Mesenchymal stem cell (in vitro differentiated cells and primary cell): Measurements from ENCODE around the gene FAM222A.

Experiments
- DNase-seq: peaks from one replicate; pipeline ENCODE4 v3.0.0-alpha.2; 2013
- H2AFZ ChIP-seq: one replicate; pipeline ENCODE4 v1.6.1; 2013; ENCODE audit warnings: low read depth, mild to moderate bottlenecking, control low read depth, inconsistent platforms, low read length, moderate library complexity
- H2AK5ac ChIP-seq: 2 replicates; pipeline ENCODE4 v1.6.1; 2013; ENCODE audit warnings: low read length, moderate library complexity, mild to moderate bottlenecking, inconsistent platforms; ENCODE audit not compliant: severe bottlenecking
- H2BK120ac ChIP-seq: one replicate; pipeline ENCODE4 v1.6.1; 2013; ENCODE audit warnings: low read depth, mild to moderate bottlenecking, inconsistent platforms, low read length, moderate library complexity
- H2BK12ac ChIP-seq, 2 experiments: one replicate each; pipeline ENCODE4 v1.6.1; 2013; ENCODE audit warnings: inconsistent platforms in 2 of 2, low read length in 2 of 2, mild to moderate bottlenecking in 2 of 2, moderate library complexity in 2 of 2, control low read depth in 1 of 2
- H2BK15ac ChIP-seq: one replicate; pipeline ENCODE4 v1.6.1; 2013; ENCODE audit warnings: mild to moderate bottlenecking, low read depth, inconsistent platforms; ENCODE audit not compliant: poor library complexity, severe bottlenecking
- H2BK5ac ChIP-seq: 2 replicates; pipeline ENCODE4 v1.6.1; 2013; ENCODE audit warnings: low read depth, mild to moderate bottlenecking, low read length, control low read depth, inconsistent platforms; ENCODE audit not compliant: poor library complexity, severe bottlenecking
- H3K14ac ChIP-seq, 2 experiments: one replicate each; pipeline ENCODE4 v1.6.1; 2013; ENCODE audit warnings: inconsistent platforms in 2 of 2, low read length in 2 of 2, control low read depth in 1 of 2, mild to moderate bottlenecking in 1 of 2, moderate library complexity in 1 of 2
- H3K18ac ChIP-seq, 2 experiments: one replicate each; pipeline ENCODE4 v1.6.1; 2013; ENCODE audit warnings: inconsistent platforms in 2 of 2, low read length in 2 of 2, control low read depth in 1 of 2, low read depth in 1 of 2, mild to moderate bottlenecking in 1 of 2
- H3K23ac ChIP-seq, 2 experiments: one replicate each; pipeline ENCODE4 v1.6.1; 2013; ENCODE audit warnings: inconsistent platforms in 2 of 2, low read length in 2 of 2, mild to moderate bottlenecking in 2 of 2, moderate library complexity in 2 of 2, control low read depth in 1 of 2
- H3K27ac ChIP-seq: 2 replicates; pipeline ENCODE4 v1.5.1; 2013; ENCODE audit warnings: mild to moderate bottlenecking, moderate library complexity, low read length, control low read depth, inconsistent platforms; ENCODE audit not compliant: poor library complexity, severe bottlenecking
- H3K27me3 ChIP-seq, 2 experiments: 2 replicates each; pipeline versions ENCODE4 v1.6.1 to v1.7.0; 2013; ENCODE audit warnings: low read length in 2 of 2, mild to moderate bottlenecking in 2 of 2, moderate library complexity in 2 of 2, control low read depth in 1 of 2, inconsistent platforms in 1 of 2; ENCODE audit not compliant: control insufficient read depth in 1 of 2, insufficient read depth in 1 of 2
- H3K36me3 ChIP-seq, 2 experiments: 2 replicates each; pipeline versions ENCODE4 v1.6.1 to v1.7.0; 2013; ENCODE audit warnings: low read length in 2 of 2, control low read depth in 1 of 2, inconsistent platforms in 1 of 2, low read depth in 1 of 2, mild to moderate bottlenecking in 1 of 2; ENCODE audit not compliant: insufficient read depth in 2 of 2, control insufficient read depth in 1 of 2
- H3K4ac ChIP-seq, 2 experiments: one replicate each; pipeline ENCODE4 v1.6.1; 2013; ENCODE audit warnings: inconsistent platforms in 2 of 2, low read length in 2 of 2, mild to moderate bottlenecking in 2 of 2, moderate library complexity in 2 of 2, control low read depth in 1 of 2, low read depth in 1 of 2
- H3K4me1 ChIP-seq: 2 replicates; pipeline ENCODE4 v1.6.1; 2013; ENCODE audit warnings: low read depth, low read length, control low read depth; ENCODE audit not compliant: control insufficient read depth, insufficient read depth
- H3K4me2 ChIP-seq: 2 replicates; pipeline ENCODE4 v1.6.1; 2013; ENCODE audit warnings: low read length, mild to moderate bottlenecking, inconsistent platforms; ENCODE audit not compliant: poor library complexity, severe bottlenecking
- H3K4me3 ChIP-seq, 2 experiments: 2 replicates each; pipeline versions ENCODE4 v1.5.1 to v1.7.0; 2013; ENCODE audit warnings: low read length in 2 of 2, mild to moderate bottlenecking in 2 of 2, control low read depth in 1 of 2, low read depth in 1 of 2; ENCODE audit not compliant: insufficient read depth in 1 of 2
- H3K79me1 ChIP-seq: replicated peaks from 2 replicates; pipeline ENCODE4 v1.6.1; 2013; ENCODE audit warnings: mild to moderate bottlenecking, control low read depth, low read length, inconsistent platforms; ENCODE audit not compliant: poor library complexity, severe bottlenecking
- H3K9ac ChIP-seq: 2 replicates; pipeline ENCODE4 v1.7.0; 2013; ENCODE audit warnings: mild to moderate bottlenecking, low read length, moderate library complexity
- H3K9me3 ChIP-seq: 2 replicates; pipeline ENCODE4 v1.7.0; 2013; ENCODE audit warnings: mild to moderate bottlenecking, low read length; ENCODE audit not compliant: control insufficient read depth
- H4K8ac ChIP-seq: one replicate; pipeline ENCODE4 v1.6.1; 2013; ENCODE audit warnings: inconsistent platforms, mild to moderate bottlenecking, low read length, moderate library complexity
- H4K91ac ChIP-seq: one replicate; pipeline ENCODE4 v1.6.1; 2013; ENCODE audit warnings: mild to moderate bottlenecking, low read length, inconsistent platforms
- WGBS: methylation state at CpG from one replicate; pipeline ENCODE4 v1.1.7; 2013; ENCODE audit warnings: mixed read lengths; 5-methylcytosine and 5-hydroxymethylcytosine counted together

FAM222A gene

GRCh38 chr12:109802828-109803227 is 89.2 kb downstream of the FAM222A start:
- DNase-seq, result no peak
- Histone ChIP-seq H2AFZ (no peak overlapping the region), H3K4ac (no peak overlapping the region), H3K14ac (no peak overlapping the region), H3K4me3 (no peak overlapping the region), H3K18ac (no peak overlapping the region), H2AK5ac (no peak overlapping the region), H3K4me2 (no peak overlapping the region), H3K23ac (no peak overlapping the region), H2BK5ac (no peak overlapping the region), H3K4me1 (peaks cover 2% of the 10 kb centered on the region), H3K79me1 (no peaks in the 10 kb centered on the region), H2BK12ac (no peak overlapping the region), H4K91ac (no peak overlapping the region), H2BK120ac (no peak overlapping the region), H3K36me3 (peaks cover 0 to 16% of the 10 kb centered on the region in 2 experiments), H2BK15ac (no peak overlapping the region), H4K8ac (no peak overlapping the region), H3K27me3 (no peaks in the 10 kb centered on the region), H3K27ac (no peak overlapping the region), H3K9me3 (no peaks in the 10 kb centered on the region), H3K9ac (no peak overlapping the region)
- 94% methylated on average over 15 of the region's 15 CpGs for WGBS

GRCh38 chr12:109803678-109804077 is 90.1 kb downstream of the FAM222A start:
- 97% methylated on average over 2 of the region's 3 CpGs for WGBS
- no peak for DNase-seq
- H3K9ac ChIP-seq, result no peak overlapping the region
- no peaks in the 10 kb centered on the region for H3K27me3 ChIP-seq
- H2BK120ac ChIP-seq, result no peak overlapping the region
- H2BK12ac ChIP-seq, result no peak overlapping the region
- no peak overlapping the region for H4K91ac ChIP-seq
- H3K4ac ChIP-seq, result no peak overlapping the region
- no peak overlapping the region for H3K14ac ChIP-seq
- no peak overlapping the region for H2AK5ac ChIP-seq
- no peak overlapping the region for H2BK5ac ChIP-seq
- no peaks in the 10 kb centered on the region for H3K4me1 ChIP-seq
- no peak overlapping the region for H3K23ac ChIP-seq
- no peaks in the 10 kb centered on the region for H3K9me3 ChIP-seq
- no peak overlapping the region for H3K4me3 ChIP-seq
- H3K36me3 ChIP-seq, result peaks cover 0 to 10% of the 10 kb centered on the region in 2 experiments
- no peak overlapping the region for H2BK15ac ChIP-seq
- H2AFZ ChIP-seq, result no peak overlapping the region
- no peak overlapping the region for H4K8ac ChIP-seq
- no peak overlapping the region for H3K18ac ChIP-seq
- H3K27ac ChIP-seq, result no peak overlapping the region
- H3K4me2 ChIP-seq, result no peak overlapping the region
- H3K79me1 ChIP-seq, result no peaks in the 10 kb centered on the region

- H3K14ac ChIP-seq, result no peak overlapping the region
- no peak overlapping the region for H2BK5ac ChIP-seq
- no peaks in the 10 kb centered on the region for H3K79me1 ChIP-seq
- no peaks in the 10 kb centered on the region for H3K4me1 ChIP-seq
- no peak overlapping the region for H2AK5ac ChIP-seq
- H3K18ac ChIP-seq, result no peak overlapping the region
- no peak overlapping the region for H2AFZ ChIP-seq
- H3K9ac ChIP-seq, result no peak overlapping the region
- H4K8ac ChIP-seq, result no peak overlapping the region
- WGBS, result 44% methylated on average over 12 of the region's 12 CpGs
- peak; percentile 61 for DNase-seq
- H3K23ac ChIP-seq, result no peak overlapping the region
- H2BK15ac ChIP-seq, result no peak overlapping the region
- peaks cover 0 to 7% of the 10 kb centered on the region in 2 experiments for H3K36me3 ChIP-seq
- no peak overlapping the region for H2BK120ac ChIP-seq
- no peaks in the 10 kb centered on the region for H3K27me3 ChIP-seq
- no peak overlapping the region for H2BK12ac ChIP-seq
- H3K4me3 ChIP-seq, result no peak overlapping the region
- H3K27ac ChIP-seq, result no peak overlapping the region
- H3K4me2 ChIP-seq, result no peak overlapping the region
- H4K91ac ChIP-seq, result no peak overlapping the region
- H3K9me3 ChIP-seq, result no peaks in the 10 kb centered on the region
- no peak overlapping the region for H3K4ac ChIP-seq
Measured at GRCh38 chr12:109804820-109805761, 91.5 kb downstream of the FAM222A start.

- Histone ChIP-seq H3K9ac (no peak overlapping the region), H3K4me3 (no peak overlapping the region), H3K14ac (no peak overlapping the region), H3K27ac (no peak overlapping the region), H3K4ac (no peak overlapping the region), H3K4me1 (no peaks in the 10 kb centered on the region), H3K9me3 (no peaks in the 10 kb centered on the region), H2BK120ac (no peak overlapping the region), H4K8ac (no peak overlapping the region), H4K91ac (no peak overlapping the region), H3K79me1 (no peaks in the 10 kb centered on the region), H2BK12ac (no peak overlapping the region), H2AFZ (no peak overlapping the region), H3K18ac (no peak overlapping the region), H3K23ac (no peak overlapping the region), H2BK5ac (no peak overlapping the region), H3K27me3 (no peaks in the 10 kb centered on the region), H2AK5ac (no peak overlapping the region), H2BK15ac (no peak overlapping the region), H3K4me2 (no peak overlapping the region), H3K36me3 (no peaks in the 10 kb centered on the region)
- 92% methylated on average over 9 of the region's 12 CpGs for WGBS
- DNase-seq, result no peak
Measured at GRCh38 chr12:109807954-109808643, 94.5 kb downstream of the FAM222A start.
